Urinary bladder (tissue), 4 donors: ENCODE results near the gene FXYD7. TPM values are rescaled to one million over a fixed set of nuclear protein-coding genes. Genes with fewer than 3 reads are reported as not detected.
A peak's percentile ranks its signal among the peaks of the same experiment; 100 is the strongest.

Experiments used
- DNase-seq: peaks from one replicate; pipeline ENCODE4 v3.0.0-alpha.2; 2015; ENCODE audit errors: extremely low spot score
- H3K27ac ChIP-seq: one replicate; pipeline ENCODE4 v1.5.1; 2013; ENCODE audit warnings: low read depth, mild to moderate bottlenecking, moderate library complexity
- H3K36me3 ChIP-seq: one replicate; pipeline ENCODE4 v1.6.1; 2013; ENCODE audit warnings: mild to moderate bottlenecking, moderate library complexity; ENCODE audit not compliant: insufficient read depth
- H3K4me1 ChIP-seq: one replicate; pipeline ENCODE4 v1.6.1; 2013; ENCODE audit warnings: mild to moderate bottlenecking, moderate library complexity; ENCODE audit not compliant: insufficient read depth
- H3K4me3 ChIP-seq: one replicate; pipeline ENCODE4 v1.5.1; 2013; ENCODE audit warnings: low read depth, low read length
- WGBS: extraction: QIAGEN DNeasy Blood & Tissue Kit; methylation state at CpG from one replicate; pipeline ENCODE4 v1.1.7; 2013; 5-methylcytosine and 5-hydroxymethylcytosine counted together
- polyA plus RNA-seq: library from polyadenylated mRNA; stranded (reverse); fragments of 200-250 nt; gene quantifications from one replicate; pipeline ENCODE4 v1.2.3, GENCODE V29; 2013
- total RNA-seq: library from RNA; depleted of rRNA; stranded (reverse); fragments of >200 nt; gene quantifications from one replicate; pipeline ENCODE4 v1.2.3, GENCODE V29; 2014
- donor health status: healthy with polysubstance abuse.
- donor health status: healthy.

FXYD7 gene
- total and polyA plus RNA-seq, 2 donors: 0.26 to 0.57 TPM

DNA sequence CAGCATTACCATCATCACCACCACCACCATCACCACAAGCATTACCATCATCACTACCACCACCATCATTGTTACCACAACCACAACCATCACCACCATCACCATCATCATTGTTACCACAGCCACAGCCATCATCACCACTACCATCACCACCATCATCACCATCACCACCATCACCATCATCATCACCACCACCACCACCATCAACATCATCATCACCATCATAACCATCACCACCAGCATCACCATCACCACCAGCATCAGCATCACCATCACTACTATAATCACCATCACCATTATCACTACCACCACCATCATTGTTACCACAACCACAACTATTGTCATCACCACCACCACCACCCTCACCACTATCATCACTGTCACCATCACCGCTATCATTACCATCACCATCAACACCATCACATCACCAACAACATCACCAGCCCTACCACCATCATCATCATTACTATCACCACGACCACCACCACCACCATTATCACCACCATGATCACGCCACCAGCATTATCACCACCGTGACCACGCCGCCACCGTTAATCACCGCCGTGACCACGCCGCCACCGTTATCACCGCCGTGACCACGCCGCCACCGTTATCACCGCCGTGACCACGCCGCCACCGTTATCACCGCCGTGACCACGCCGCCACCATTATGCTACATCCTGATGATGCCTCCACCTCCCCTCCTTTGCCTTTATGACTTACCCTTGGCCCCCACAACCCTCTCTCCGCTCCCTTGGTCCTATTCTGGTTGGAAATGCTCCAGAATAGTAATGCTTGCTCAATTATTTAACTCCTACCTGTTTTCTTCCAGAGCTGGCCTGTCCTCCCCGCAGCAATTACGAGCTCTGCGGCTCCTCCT, 37.4 kb upstream of the FXYD7 start:
- Histone ChIP-seq H3K36me3 (no peaks in the 10 kb centered on the region), H3K27ac (no peak overlapping the region), H3K4me3 (no peak overlapping the region), H3K4me1 (no peaks in the 10 kb centered on the region)
- DNase-seq: no peak
- WGBS: 82% methylated on average over 30 of the region's 30 CpGs

DNA sequence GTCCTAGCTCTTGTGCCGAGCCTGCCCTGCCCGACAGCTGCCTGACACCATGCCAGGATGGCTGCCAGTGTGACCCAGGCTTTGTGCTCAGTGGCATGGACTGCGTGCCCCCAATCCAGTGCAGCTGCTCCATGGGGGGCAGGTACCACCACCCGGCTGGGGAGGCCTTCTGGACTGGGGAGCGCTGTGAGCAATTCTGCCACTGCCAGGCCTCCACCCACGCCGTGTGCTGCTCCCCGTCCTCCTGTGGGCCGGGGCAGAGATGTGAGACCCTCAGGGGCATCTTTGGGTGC, 36.8 kb upstream of the FXYD7 start:
- Histone ChIP-seq H3K27ac (no peak overlapping the region), H3K36me3 (no peaks in the 10 kb centered on the region), H3K4me1 (no peaks in the 10 kb centered on the region), H3K4me3 (no peak overlapping the region)
- 88% methylated on average over 9 of the region's 9 CpGs for WGBS
- DNase-seq: no peak

DNA sequence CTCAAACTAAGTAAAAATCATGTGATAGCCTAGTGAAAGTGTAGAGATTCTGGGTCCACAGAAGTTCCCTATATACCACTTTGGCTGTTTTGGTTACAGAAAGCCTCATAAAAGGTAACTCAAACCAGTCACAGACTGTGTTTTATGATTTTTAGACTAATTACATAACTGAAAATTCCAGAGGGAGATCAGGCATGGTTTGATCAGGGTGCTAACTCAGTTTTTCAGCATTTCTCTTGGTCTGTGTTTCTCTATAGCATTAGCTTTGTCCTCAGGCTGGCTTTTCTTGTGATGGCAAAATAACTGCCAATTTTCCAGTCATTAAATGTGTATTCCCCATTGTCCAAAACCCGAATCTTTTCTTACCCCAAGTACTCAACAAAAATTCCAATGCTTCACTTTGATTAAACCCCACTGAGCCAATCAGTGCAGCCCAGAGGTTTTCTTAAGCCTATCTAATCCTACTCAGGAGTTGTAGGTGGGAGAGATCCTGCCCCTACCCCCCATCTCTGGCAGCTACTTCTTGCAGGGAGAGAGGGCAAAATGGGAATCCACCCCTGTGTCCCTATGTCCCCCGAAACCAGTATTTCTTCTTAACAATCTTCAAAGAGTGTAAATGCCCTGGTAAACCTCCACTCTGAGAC, 36.0 kb upstream of the FXYD7 start:
- WGBS: 43% methylated on average over 2 of the region's 2 CpGs
- DNase-seq: no peak
- H3K4me1 ChIP-seq: no peaks in the 10 kb centered on the region
- H3K27ac ChIP-seq: peak overlapping the region; percentile 2
- H3K36me3 ChIP-seq: no peaks in the 10 kb centered on the region
- no peak overlapping the region for H3K4me3 ChIP-seq

DNA sequence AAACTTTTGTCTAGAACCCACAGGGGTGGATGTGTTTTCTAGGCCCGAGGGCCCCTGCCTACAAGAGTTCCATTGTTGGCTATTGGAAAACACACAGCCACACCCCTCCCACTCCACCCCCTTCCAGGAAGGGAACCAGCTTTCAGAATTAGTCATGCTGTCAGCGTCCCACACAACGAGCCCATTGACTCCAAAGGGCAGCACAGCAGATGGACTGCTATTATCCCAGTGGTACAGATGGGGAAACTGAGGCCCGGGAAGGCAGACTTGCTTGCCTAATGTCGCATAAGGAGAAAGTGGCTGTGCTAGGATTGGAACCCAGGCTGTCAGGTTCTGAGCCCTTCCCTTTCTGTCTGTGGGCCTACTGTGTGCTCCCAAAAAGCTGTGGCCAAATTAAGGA, 35.5 kb upstream of the FXYD7 start:
- 39% methylated on average over 5 of the region's 5 CpGs for WGBS
- DNase-seq: no peak
- Histone ChIP-seq H3K4me1 (no peaks in the 10 kb centered on the region), H3K27ac (no peak overlapping the region), H3K36me3 (no peaks in the 10 kb centered on the region), H3K4me3 (no peak overlapping the region)

DNA sequence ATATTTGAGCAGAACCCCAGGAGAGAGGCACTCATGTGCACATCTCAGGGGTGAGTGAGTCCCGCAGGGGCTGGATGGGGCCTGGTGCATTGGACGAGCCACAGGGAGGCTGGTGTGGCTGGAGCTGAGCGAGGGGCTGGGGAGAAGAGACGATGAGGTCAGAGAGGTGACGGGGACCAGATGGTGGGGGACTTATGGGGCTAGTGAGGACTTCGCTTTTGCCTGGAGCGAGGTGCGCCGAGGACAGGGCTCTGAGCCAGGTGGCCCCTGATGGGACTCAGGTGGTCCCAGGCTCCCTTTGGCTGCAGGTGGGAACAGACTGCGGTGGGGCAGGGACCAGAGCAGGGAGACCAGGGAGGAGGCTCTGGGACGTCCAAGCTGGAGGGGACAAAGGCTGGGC, 34.3 kb upstream of the FXYD7 start:
- no peaks in the 10 kb centered on the region for H3K4me1 ChIP-seq

DNA sequence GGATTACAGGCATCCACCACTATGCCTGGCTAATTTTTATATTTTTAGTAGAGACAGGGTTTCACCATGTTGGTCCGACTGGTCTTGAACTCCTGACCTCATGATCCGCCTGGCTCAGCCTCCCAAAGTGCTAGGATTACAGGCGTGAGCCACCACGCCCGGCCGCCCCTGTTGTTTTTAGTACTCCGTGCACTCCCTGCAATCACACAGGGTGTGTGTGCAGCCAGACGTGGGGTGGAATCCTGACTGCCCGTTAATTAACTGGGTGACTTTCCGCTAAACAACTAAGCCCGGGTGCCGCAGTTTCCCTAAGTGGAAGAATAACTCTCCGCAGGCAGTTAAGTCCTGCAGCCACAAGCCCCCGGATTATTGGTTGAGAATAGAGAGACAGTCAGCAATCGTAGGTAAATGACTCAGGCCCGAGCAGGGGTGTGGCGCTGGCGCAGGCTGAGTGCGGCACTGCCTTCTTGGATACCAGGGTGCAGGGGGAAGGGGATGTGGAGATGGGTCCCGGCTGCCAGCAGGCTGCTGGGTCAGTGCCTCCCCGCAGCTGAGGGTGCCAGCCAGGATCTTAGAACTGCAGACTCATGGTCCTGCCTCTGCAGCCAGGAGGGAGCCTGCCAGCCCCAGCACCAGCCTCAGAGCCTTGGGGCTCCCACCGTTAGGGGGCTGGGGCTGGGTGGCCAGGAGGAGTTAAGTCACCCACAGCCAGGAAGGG, 33.5 kb upstream of the FXYD7 start:
- Histone ChIP-seq H3K27ac (no peak overlapping the region), H3K4me3 (no peak overlapping the region)
- 68% methylated on average over 22 of the region's 22 CpGs for WGBS

More for the DNA sequence above, 34.3 kb upstream of the FXYD7 start:
- Histone ChIP-seq H3K36me3 (no peaks in the 10 kb centered on the region), H3K27ac (no peak overlapping the region), H3K4me3 (no peak overlapping the region)
- 84% methylated on average over 11 of the region's 11 CpGs for WGBS
- DNase-seq: no peak

DNA sequence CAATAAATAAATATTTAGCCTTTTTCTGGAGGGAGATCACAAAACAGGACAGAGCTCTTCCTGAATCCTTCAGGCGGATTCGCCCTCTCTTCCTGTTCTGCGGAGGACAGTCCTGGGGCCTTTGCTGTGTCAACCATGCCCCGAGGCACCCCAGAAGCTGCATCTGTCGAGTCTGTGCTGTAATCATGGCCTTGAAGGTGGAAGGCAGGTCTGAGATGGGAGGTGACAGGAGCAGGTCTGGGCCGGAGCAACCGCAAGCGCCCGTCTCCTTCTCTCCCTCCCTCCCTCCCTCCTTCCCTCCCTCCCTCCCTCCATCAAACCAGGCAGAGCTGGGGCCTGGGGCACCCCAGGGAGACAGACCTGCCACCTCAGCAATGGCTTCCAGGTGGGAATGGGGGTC, 32.1 kb upstream of the FXYD7 start:
- WGBS: 56% methylated on average over 9 of the region's 9 CpGs
- Histone ChIP-seq H3K36me3 (no peaks in the 10 kb centered on the region), H3K4me1 (no peaks in the 10 kb centered on the region), H3K4me3 (no peak overlapping the region), H3K27ac (no peak overlapping the region)
- DNase-seq: no peak

More for the DNA sequence above, 33.5 kb upstream of the FXYD7 start:
- Histone ChIP-seq H3K4me1 (no peaks in the 10 kb centered on the region), H3K36me3 (no peaks in the 10 kb centered on the region)
- no peak for DNase-seq

DNA sequence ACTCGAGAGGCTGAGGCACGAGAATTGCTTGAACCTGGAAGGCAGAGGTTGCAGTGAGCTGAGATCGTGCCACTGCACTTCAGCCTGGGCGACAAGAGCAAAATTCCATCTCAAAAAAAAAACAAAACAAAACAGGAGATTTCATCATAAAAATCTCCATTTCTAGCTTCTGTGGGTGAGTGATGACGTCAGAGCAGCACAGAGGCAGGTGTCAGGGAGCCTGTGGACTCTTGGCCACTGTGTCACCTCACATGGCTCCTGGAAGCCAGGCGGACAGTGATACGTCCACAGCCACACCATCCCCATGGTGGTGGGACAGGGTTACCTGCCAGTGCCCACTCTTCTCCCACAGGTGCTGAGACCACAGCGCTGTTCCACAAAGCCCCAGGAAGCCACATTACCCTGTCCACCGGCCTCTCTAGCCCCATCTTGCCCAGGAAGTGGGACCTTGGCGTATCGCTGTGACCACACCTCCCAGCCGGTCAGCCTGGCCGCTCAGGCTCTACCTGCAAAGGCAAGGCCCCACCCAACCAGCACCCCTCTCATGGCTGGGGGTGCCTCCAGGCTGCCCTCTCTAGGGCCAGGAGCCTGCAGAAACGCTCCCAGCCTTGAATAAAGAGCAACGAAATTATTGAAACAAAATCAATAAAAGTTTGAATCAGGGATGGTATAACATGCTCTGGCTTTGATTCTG, 29.9 kb upstream of the FXYD7 start:
- H3K27ac ChIP-seq: peak overlapping the region; percentile 18

DNA sequence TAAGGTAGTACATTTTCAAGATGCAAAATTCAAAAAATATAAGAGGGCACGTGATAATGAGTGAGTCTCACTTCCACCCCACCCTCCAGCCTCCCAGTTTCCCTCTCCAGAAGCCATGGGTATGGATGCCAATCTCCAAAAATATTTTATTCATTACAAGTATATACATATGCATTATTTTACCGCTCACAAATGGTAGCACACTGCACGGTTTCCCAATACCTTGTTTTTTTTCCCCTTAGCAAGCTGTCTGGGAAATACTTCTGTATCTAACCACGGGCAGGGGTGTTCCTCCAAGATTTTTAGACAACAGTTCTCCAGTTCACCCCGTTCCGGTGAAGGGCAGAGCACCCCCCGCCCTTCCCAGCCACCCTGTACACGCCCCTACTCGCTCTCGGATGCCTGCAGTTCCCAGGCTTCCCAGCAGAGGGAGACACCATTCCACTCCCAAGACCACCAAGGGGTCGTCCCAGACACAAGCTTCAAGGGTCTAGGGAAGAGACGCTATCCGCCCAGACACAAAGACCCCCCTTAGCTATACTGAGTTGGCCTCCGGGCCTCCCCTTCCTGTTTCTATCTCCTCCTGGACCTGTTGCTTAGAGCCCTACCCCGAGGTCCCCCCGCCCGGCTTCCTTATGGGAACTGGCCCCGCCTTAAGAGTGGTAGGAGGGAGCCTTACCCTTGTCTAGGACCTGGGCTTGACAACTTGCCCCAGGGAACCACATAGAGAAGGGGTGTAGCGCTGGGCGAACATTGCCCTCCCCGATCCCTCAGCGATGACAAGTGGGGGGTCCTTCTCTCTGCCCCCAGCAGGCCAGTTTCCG, 28.5 kb upstream of the FXYD7 start:
- 10% methylated on average over 23 of the region's 23 CpGs for WGBS
- DNase-seq: no peak
- no peaks in the 10 kb centered on the region for H3K36me3 ChIP-seq
- H3K4me1 ChIP-seq: no peaks in the 10 kb centered on the region
- no peak overlapping the region for H3K4me3 ChIP-seq
- H3K27ac ChIP-seq: peak overlapping the region; percentile 61

More for the DNA sequence above, 29.9 kb upstream of the FXYD7 start:
- no peaks in the 10 kb centered on the region for H3K4me1 ChIP-seq
- H3K4me3 ChIP-seq: no peak overlapping the region
- no peak for DNase-seq
- 84% methylated on average over 15 of the region's 15 CpGs for WGBS
- no peaks in the 10 kb centered on the region for H3K36me3 ChIP-seq

DNA sequence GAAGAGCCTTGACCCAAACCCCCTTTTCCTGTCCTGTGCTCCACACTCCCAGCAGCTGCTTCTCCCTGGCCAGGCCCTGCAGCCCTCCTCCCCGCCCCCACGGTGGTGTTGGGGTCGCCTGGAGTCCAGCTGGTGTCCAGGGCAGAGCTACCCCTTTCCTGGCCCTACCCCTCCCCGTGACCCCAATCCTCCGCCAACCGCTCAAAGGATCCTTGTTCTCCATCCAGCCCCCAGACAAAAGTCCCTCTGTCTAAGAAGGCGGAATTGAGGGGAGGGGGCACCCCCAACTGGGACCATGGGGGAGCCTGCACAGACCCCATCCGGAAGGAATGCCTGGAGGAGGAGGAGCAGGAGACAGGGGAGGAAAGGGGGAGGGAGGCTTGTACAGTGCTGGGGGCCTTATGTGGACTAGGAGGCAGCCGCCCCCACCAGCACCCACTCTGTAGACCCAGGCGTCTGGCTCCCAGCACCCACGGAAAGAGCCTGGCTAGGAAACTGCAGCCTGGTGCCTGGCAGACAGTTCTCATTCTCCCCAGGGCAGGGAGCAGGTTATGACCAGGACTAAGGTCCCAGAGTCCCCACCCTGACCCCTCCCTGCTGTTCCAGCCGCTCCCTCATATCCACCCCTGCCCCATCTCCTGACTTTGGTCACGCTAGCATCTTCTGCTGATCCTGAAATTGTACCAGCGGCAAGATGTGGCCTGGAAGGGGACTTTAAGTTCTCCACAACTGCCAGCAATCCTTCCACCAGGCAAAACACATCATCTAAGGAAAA, 27.7 kb upstream of the FXYD7 start, which contains the start of gene FXYD3:
TSS of gene FXYD3 (plus strand) at position 647 of the 775 bp plus-strand sequence. CDS start 3,554 bp downstream, outside the sequence.
- peak within 1 kb of the TSS; percentile 76 for H3K27ac ChIP-seq
- WGBS: 57% methylated on average over 14 of the region's 14 CpGs
- no peak for DNase-seq
- H3K4me3 ChIP-seq: peak within 1 kb of the TSS; percentile 21
- H3K36me3 ChIP-seq: no peaks in the 10 kb centered on the region
- H3K4me1 ChIP-seq: no peaks in the 10 kb centered on the region

DNA sequence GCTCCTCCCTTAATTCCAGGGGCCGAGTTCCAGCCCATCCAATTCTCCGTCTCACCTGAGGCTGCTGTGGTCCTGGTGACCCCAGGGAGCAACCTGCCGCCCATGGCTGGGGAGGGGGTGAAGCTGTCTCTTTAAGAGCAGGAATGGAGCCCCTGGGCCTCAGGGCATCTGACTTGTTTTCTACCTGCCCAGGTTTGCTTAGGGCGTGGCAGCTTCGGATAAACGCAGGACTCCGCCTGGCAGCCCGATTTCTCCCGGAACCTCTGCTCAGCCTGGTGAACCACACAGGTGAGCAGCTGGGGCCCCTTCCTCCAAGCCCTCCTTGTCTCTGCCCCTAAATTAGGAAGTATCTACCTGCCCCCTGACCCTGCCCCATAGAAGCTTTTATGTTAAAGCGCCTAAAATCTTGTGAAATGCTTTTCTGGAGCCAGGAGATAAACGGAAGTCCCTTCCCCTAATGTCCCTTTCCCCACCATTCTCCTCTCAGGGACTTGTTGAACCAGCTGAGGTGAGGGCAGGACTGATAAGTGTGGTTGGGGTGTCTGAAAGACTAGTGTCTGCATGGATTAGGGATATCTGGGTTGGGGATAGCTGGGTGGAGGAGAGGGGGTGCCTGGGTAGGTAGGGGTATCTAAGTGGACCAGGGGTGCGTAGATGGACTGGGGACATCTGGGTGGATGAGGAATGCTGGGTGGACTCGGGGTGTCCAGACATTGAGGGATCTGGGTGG, 26.8 kb upstream of the FXYD7 start:
- Histone ChIP-seq H3K4me3 (peak overlapping the region; percentile 21), H3K27ac (peak overlapping the region; percentile 76), H3K36me3 (no peaks in the 10 kb centered on the region), H3K4me1 (no peaks in the 10 kb centered on the region)
- 78% methylated on average over 13 of the region's 13 CpGs for WGBS
- no peak for DNase-seq

DNA sequence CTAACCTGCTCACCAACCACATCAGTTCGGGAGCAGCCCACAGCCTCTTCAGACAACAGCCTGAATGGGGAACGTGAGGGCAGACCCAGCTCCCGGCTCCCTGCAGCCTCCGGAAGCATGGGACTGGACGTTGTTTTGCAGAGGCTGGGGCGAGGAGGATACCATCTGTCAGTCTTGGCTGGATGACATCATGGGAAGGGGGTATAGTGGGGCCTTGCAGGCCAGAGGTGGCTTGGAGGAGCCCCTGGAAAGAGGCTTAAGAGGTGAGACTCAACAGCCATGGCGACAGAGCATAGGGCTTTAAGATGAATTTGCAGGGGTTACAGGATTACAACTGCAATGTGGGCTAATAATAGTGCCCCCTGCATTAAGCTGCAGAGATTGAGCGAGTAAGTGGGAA, 25.9 kb upstream of the FXYD7 start:
- Histone ChIP-seq H3K36me3 (no peaks in the 10 kb centered on the region), H3K4me3 (peak overlapping the region; percentile 21), H3K4me1 (no peaks in the 10 kb centered on the region), H3K27ac (peak overlapping the region; percentile 76)
- DNase-seq: no peak
- 51% methylated on average over 8 of the region's 8 CpGs for WGBS
